NT2/D1 (cell line): Measurements from ENCODE around the gene CLCN1.

ENCODE experiments used
- DNase-seq: peaks from one replicate; pipeline ENCODE4 v3.0.0-alpha.2; 2011; ENCODE audit warnings: low read depth, low spot score
- H3K27me3 ChIP-seq: 2 replicates; pipeline ENCODE4 v1.6.0; 2011; ENCODE audit warnings: mild to moderate bottlenecking; ENCODE audit not compliant: insufficient read length, insufficient read depth
- H3K36me3 ChIP-seq: 2 replicates; pipeline ENCODE4 v1.6.1; 2011; ENCODE audit warnings: mild to moderate bottlenecking, low read length, mixed read lengths; ENCODE audit not compliant: insufficient read depth, insufficient read length
- H3K4me1 ChIP-seq: 2 replicates; pipeline ENCODE4 v1.5.1; 2011; ENCODE audit not compliant: insufficient read depth, insufficient read length
- H3K4me3 ChIP-seq: 2 replicates; pipeline ENCODE4 v1.5.1; 2011; ENCODE audit warnings: low read depth; ENCODE audit not compliant: insufficient read length
- H3K9ac ChIP-seq: 2 replicates; pipeline ENCODE4 v1.6.0; 2011; ENCODE audit warnings: low read depth; ENCODE audit not compliant: insufficient read length
- H3K9me3 ChIP-seq: 2 replicates; pipeline ENCODE4 v1.5.1; 2011; ENCODE audit warnings: mild to moderate bottlenecking, low read length; ENCODE audit not compliant: insufficient read depth
- SUZ12 ChIP-seq: IDR thresholded peaks from 2 replicates; pipeline ENCODE4 v1.6.1; 2011; ENCODE audit not compliant: insufficient read length, insufficient read depth; ENCODE audit errors: extremely low read depth
- YY1 ChIP-seq: IDR thresholded peaks from 2 replicates; pipeline ENCODE4 v1.6.1; 2011; ENCODE audit not compliant: insufficient read length, insufficient read depth
- ZNF274 ChIP-seq: IDR thresholded peaks from 2 replicates; pipeline ENCODE4 v1.6.1; 2011; ENCODE audit warnings: mild to moderate bottlenecking, low read depth, low read length

Gene CLCN1

GRCh38 chr7:143383642-143383957 is 67.7 kb downstream of the CLCN1 start:
- Histone ChIP-seq H3K4me1 (peaks cover 19% of the 10 kb centered on the region), H3K4me3 (no peak overlapping the region), H3K36me3 (peaks cover 74% of the 10 kb centered on the region), H3K9me3 (0 out of 2 replicates have a peak, but pooled peaks cover 4% of the 10 kb centered on the region), H3K9ac (no peak overlapping the region), H3K27me3 (no peaks in the 10 kb centered on the region)
- DNase-seq, result no peak
- TF ChIP-seq YY1, result no peak
- no peak for TF ChIP-seq ZNF274

GRCh38 chr7:143384148-143384547 is 68.2 kb downstream of the CLCN1 start:
- no peak for DNase-seq
- TF ChIP-seq SUZ12 (no peak), ZNF274 (no peak), YY1 (no peak)
- Histone ChIP-seq H3K36me3 (peaks cover 76% of the 10 kb centered on the region), H3K9ac (no peak overlapping the region), H3K27me3 (no peaks in the 10 kb centered on the region), H3K4me1 (peaks cover 22% of the 10 kb centered on the region), H3K4me3 (no peak overlapping the region), H3K9me3 (0 out of 2 replicates have a peak, but pooled peaks cover 2% of the 10 kb centered on the region)

GRCh38 chr7:143384661-143385631 is 69.0 kb downstream of the CLCN1 start:
- Histone ChIP-seq H3K36me3 (peaks cover 81% of the 10 kb centered on the region), H3K4me1 (peaks cover 19% of the 10 kb centered on the region), H3K4me3 (no peak overlapping the region), H3K27me3 (no peaks in the 10 kb centered on the region), H3K9ac (no peak overlapping the region), H3K9me3 (no peaks in the 10 kb centered on the region)
- no peak for DNase-seq
- TF ChIP-seq SUZ12 (no peak), ZNF274 (no peak), YY1 (no peak)

- DNase-seq, result no peak
- H3K9ac ChIP-seq, result no peak overlapping the region
- no peak for TF ChIP-seq SUZ12
- TF ChIP-seq ZNF274, result no peak
- TF ChIP-seq YY1, result no peak
- no peak overlapping the region for H3K4me3 ChIP-seq
- peaks cover 19% of the 10 kb centered on the region for H3K4me1 ChIP-seq
- peaks cover 93% of the 10 kb centered on the region for H3K36me3 ChIP-seq
- no peaks in the 10 kb centered on the region for H3K27me3 ChIP-seq
- no peaks in the 10 kb centered on the region for H3K9me3 ChIP-seq
Measured at GRCh38 chr7:143385891-143386781, 70.2 kb downstream of the CLCN1 start.

- no peaks in the 10 kb centered on the region for H3K9me3 ChIP-seq
- no peaks in the 10 kb centered on the region for H3K27me3 ChIP-seq
- peaks cover 19% of the 10 kb centered on the region for H3K4me1 ChIP-seq
- no peak overlapping the region for H3K4me3 ChIP-seq
- no peak for DNase-seq
- H3K9ac ChIP-seq, result no peak overlapping the region
- no peak for TF ChIP-seq YY1
- peaks cover 95% of the 10 kb centered on the region for H3K36me3 ChIP-seq
Measured at GRCh38 chr7:143387156-143387975, 71.5 kb downstream of the CLCN1 start.

GRCh38 chr7:143388051-143388450 is 72.1 kb downstream of the CLCN1 start:
- Histone ChIP-seq H3K9ac (no peak overlapping the region), H3K36me3 (peaks cover 92% of the 10 kb centered on the region)

More at GRCh38 chr7:143388051-143388450, 72.1 kb downstream of the CLCN1 start:
- peaks cover 16% of the 10 kb centered on the region for H3K4me1 ChIP-seq
- TF ChIP-seq ZNF274, result no peak
- no peak for TF ChIP-seq SUZ12
- TF ChIP-seq YY1, result no peak
- no peak for DNase-seq
- H3K27me3 ChIP-seq, result no peaks in the 10 kb centered on the region
- no peaks in the 10 kb centered on the region for H3K9me3 ChIP-seq
- no peak overlapping the region for H3K4me3 ChIP-seq
